SK-N-MC (cell line): ENCODE data around the gene TMOD4.

Experiments
- EZH2 ChIP-seq: fragments of 200-600 bp; sonication (generic); IDR thresholded peaks from one replicate; pipeline ENCODE4 v1.6.1; 2017; ENCODE audit warnings: antibody characterized with exemption
- FOXP2 ChIP-seq: optimal IDR thresholded peaks from 2 replicates; pipeline ENCODE3; 2011; ENCODE audit warnings: mild to moderate bottlenecking, moderate library complexity; ENCODE audit not compliant: insufficient read depth; ENCODE audit errors: extremely low read length, control extremely low read depth

GRCh38 chr1:151221616-151222015 lies 45.8 kb upstream of the TMOD4 start:
- no peak for TF ChIP-seq FOXP2
- no peak for TF ChIP-seq EZH2
